Trophoblast cell (in vitro differentiated cells and primary cell): Measurements from ENCODE around the gene CST1.
"Not testable (repeated sequence)": the region's sequence is repeated elsewhere in the genome, so short reads cannot be mapped to it uniquely, and the experiment has no call there.

Experiments
- DNase-seq, 2 donors: peaks; one replicate each; pipeline ENCODE4 v3.0.0-alpha.2; 2016
- H2AFZ ChIP-seq: 2 replicates; pipeline ENCODE4 v1.6.1; 2013; ENCODE audit warnings: low read length, moderate library complexity, mild to moderate bottlenecking; ENCODE audit not compliant: insufficient read depth, poor library complexity
- H2AK5ac ChIP-seq: 2 replicates; pipeline ENCODE4 v1.6.1; 2013; ENCODE audit warnings: mild to moderate bottlenecking, low read length
- H2BK120ac ChIP-seq: 2 replicates; pipeline ENCODE4 v1.6.1; 2013; ENCODE audit warnings: low read length, mild to moderate bottlenecking, moderate library complexity; ENCODE audit not compliant: insufficient read depth, poor library complexity
- H2BK12ac ChIP-seq: 2 replicates; pipeline ENCODE4 v1.6.1; 2013; ENCODE audit warnings: mild to moderate bottlenecking, low read length, moderate library complexity
- H2BK5ac ChIP-seq: 2 replicates; pipeline ENCODE4 v1.6.1; 2013; ENCODE audit warnings: low read length, low read depth, moderate library complexity, mild to moderate bottlenecking; ENCODE audit not compliant: poor library complexity
- H3K14ac ChIP-seq: 2 replicates; pipeline ENCODE4 v1.6.1; 2013; ENCODE audit warnings: mild to moderate bottlenecking, low read length
- H3K18ac ChIP-seq: 2 replicates; pipeline ENCODE4 v1.6.1; 2013; ENCODE audit warnings: mild to moderate bottlenecking, low read length
- H3K23ac ChIP-seq: 2 replicates; pipeline ENCODE4 v1.6.1; 2013; ENCODE audit warnings: low read length
- H3K27ac ChIP-seq: 2 replicates; pipeline ENCODE4 v1.5.1; 2013; ENCODE audit warnings: low read depth, mild to moderate bottlenecking, inconsistent platforms, low read length, moderate library complexity
- H3K27me3 ChIP-seq: 2 replicates; pipeline ENCODE4 v1.6.1; 2013; ENCODE audit warnings: inconsistent platforms, mild to moderate bottlenecking, low read length, moderate library complexity; ENCODE audit not compliant: insufficient read depth
- H3K36me3 ChIP-seq, 2 experiments: 1 replicate in 1 of 2; 2 replicates in 1 of 2; pipeline ENCODE4 v1.6.1; 2013; ENCODE audit warnings: low read length in 2 of 2, mild to moderate bottlenecking in 2 of 2, moderate library complexity in 1 of 2; ENCODE audit not compliant: insufficient read depth in 2 of 2, control insufficient read depth in 1 of 2
- H3K4ac ChIP-seq: 2 replicates; pipeline ENCODE4 v1.6.1; 2013; ENCODE audit warnings: low read depth, mild to moderate bottlenecking, low read length, moderate library complexity
- H3K4me1 ChIP-seq, 2 experiments: 1 replicate in 1 of 2; 2 replicates in 1 of 2; pipeline ENCODE4 v1.6.1; 2013; ENCODE audit warnings: low read length in 2 of 2, mild to moderate bottlenecking in 2 of 2, moderate library complexity in 1 of 2; ENCODE audit not compliant: insufficient read depth in 2 of 2, control insufficient read depth in 1 of 2
- H3K4me2 ChIP-seq: 2 replicates; pipeline ENCODE4 v1.6.1; 2013; ENCODE audit warnings: inconsistent platforms, mild to moderate bottlenecking, low read length, moderate library complexity
- H3K4me3 ChIP-seq: 2 replicates; pipeline ENCODE4 v1.5.1; 2013; ENCODE audit warnings: mild to moderate bottlenecking, low read depth, low read length, inconsistent platforms
- H3K79me1 ChIP-seq: one replicate; pipeline ENCODE4 v1.6.1; 2013; ENCODE audit warnings: low read length
- H3K79me2 ChIP-seq: 2 replicates; pipeline ENCODE4 v1.6.1; 2013; ENCODE audit warnings: low read length, mild to moderate bottlenecking; ENCODE audit not compliant: control insufficient read depth, insufficient read depth, poor library complexity
- H3K9ac ChIP-seq: 2 replicates; pipeline ENCODE4 v1.6.1; 2013; ENCODE audit warnings: mild to moderate bottlenecking, low read length
- H3K9me3 ChIP-seq: 2 replicates; pipeline ENCODE4 v1.6.1; 2013; ENCODE audit warnings: low read depth, mild to moderate bottlenecking, control low read depth, inconsistent platforms, low read length; ENCODE audit not compliant: insufficient read depth
- H4K12ac ChIP-seq: 2 replicates; pipeline ENCODE4 v1.6.1; 2013; ENCODE audit warnings: low read depth, mild to moderate bottlenecking, low read length, moderate library complexity
- H4K8ac ChIP-seq: 2 replicates; pipeline ENCODE4 v1.6.1; 2013; ENCODE audit warnings: low read depth, mild to moderate bottlenecking, low read length, moderate library complexity
- H4K91ac ChIP-seq: one replicate; pipeline ENCODE4 v1.6.1; 2013; ENCODE audit warnings: low read depth, mild to moderate bottlenecking, low read length, moderate library complexity
- WGBS: extraction: QIAGEN DNeasy Blood & Tissue Kit; methylation state at CpG from one replicate; pipeline ENCODE4 v1.1.7; 2013; ENCODE audit warnings: missing lambda C conversion rate; ENCODE audit not compliant: insufficient read length, insufficient coverage; ENCODE audit errors: extremely low coverage; 5-methylcytosine and 5-hydroxymethylcytosine counted together

CST1 gene

DNA sequence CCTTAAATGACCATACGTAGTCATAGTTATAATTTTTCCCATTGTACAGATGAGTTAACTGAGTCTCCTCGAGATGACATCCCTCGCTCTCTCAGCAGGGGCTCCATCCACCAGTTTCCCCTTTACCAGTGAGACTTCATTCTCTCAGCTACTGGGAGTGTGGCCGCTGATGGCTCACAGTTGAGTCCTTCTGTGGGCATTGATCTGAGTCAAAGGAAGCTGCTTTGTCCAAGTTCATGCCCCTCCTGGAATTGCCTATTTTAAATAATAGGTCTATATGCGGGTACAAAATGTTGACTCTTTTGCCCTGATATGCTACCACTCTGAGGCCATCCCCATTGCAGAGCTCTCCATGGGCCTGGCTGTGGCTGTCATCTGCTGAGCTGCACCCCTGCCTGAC is 14.8 kb upstream of the CST1 start:
- H3K9ac ChIP-seq = no peak overlapping the region
- no peaks in the 10 kb centered on the region for H3K79me2 ChIP-seq
- H3K4ac ChIP-seq = no peak overlapping the region
- no peak overlapping the region for H3K23ac ChIP-seq
- no peaks in the 10 kb centered on the region for H3K79me1 ChIP-seq
- H3K14ac ChIP-seq = no peak overlapping the region
- H2BK12ac ChIP-seq = no peak overlapping the region
- no peaks in the 10 kb centered on the region for H3K4me1 ChIP-seq
- no peak overlapping the region for H3K4me2 ChIP-seq
- no peak overlapping the region for H2AK5ac ChIP-seq
- no peak overlapping the region for H2BK120ac ChIP-seq
- H3K27ac ChIP-seq = no peak overlapping the region
- no peak overlapping the region for H4K8ac ChIP-seq
- no peak overlapping the region for H4K12ac ChIP-seq
- no peak overlapping the region for H2BK5ac ChIP-seq
- no peak overlapping the region for H4K91ac ChIP-seq
- no CpG with 5 or more reads among the region's 5 CpGs for WGBS
- H3K4me3 ChIP-seq = no peak overlapping the region
- no peak overlapping the region for H3K18ac ChIP-seq
- no peaks in the 10 kb centered on the region for H3K36me3 ChIP-seq
- no peak overlapping the region for H2AFZ ChIP-seq
- no peak for DNase-seq
- H3K9me3 ChIP-seq = peaks cover 1% of the 10 kb centered on the region
- H3K27me3 ChIP-seq = no peaks in the 10 kb centered on the region

DNA sequence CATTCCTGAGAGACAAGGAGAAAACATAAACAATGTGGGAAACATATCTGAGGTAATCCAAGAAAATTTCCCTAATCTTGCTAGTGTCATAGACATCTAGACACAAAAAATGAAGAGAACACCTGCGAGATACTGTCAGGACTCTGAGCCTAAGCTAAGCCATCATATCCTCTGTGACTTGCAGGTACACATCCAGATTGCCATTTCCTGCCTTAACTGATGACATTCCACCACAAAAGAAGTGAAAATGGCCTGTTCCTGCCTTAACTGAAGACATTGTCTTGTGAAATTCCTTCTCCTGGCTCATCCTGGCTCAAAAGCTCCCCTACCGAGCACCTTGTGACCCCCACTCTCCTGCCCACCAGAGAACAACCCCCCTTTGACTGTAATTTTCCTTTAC is 13.9 kb upstream of the CST1 start:
- not testable (repeated sequence) for H3K9ac ChIP-seq, H3K27ac ChIP-seq, H3K14ac ChIP-seq, H4K8ac ChIP-seq, H3K36me3 ChIP-seq, H3K27me3 ChIP-seq, H2AFZ ChIP-seq, H3K23ac ChIP-seq, H2BK5ac ChIP-seq, H2BK12ac ChIP-seq, H2BK120ac ChIP-seq, DNase-seq, H3K18ac ChIP-seq, H3K79me1 ChIP-seq, H3K79me2 ChIP-seq, H4K12ac ChIP-seq, H3K4me3 ChIP-seq, H3K4me1 ChIP-seq, H2AK5ac ChIP-seq, H3K4ac ChIP-seq, H3K9me3 ChIP-seq, H3K4me2 ChIP-seq, H4K91ac ChIP-seq
- no CpG with 5 or more reads among the region's 2 CpGs for WGBS

DNA sequence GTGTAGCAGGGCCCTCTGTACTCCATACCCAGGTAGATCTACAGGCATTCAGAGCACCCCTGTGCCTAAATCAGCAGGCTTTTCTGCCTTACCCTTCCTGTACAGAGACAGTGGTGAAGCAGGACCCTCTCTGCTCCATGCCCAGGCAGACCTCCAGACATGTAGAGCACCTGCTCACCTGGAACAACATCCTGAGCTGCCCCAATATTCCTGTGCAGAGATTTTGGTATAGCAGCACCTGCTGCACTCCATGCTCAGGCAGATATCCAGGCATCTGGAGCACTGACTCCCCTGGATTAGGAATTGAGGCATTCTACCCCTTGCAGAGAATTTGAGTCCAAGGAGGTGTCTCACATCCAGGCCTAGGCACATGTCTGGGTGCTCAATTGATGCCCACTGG is 12.6 kb upstream of the CST1 start:
- Histone ChIP-seq H3K23ac (no peak overlapping the region), H3K14ac (no peak overlapping the region), H3K79me2 (no peaks in the 10 kb centered on the region), H4K91ac (no peak overlapping the region), H3K27me3 (no peaks in the 10 kb centered on the region), H2BK12ac (no peak overlapping the region), H3K27ac (no peak overlapping the region), H4K8ac (no peak overlapping the region), H3K9me3 (peaks cover 1% of the 10 kb centered on the region), H2BK5ac (no peak overlapping the region), H3K36me3 (no peaks in the 10 kb centered on the region), H3K4ac (no peak overlapping the region), H3K79me1 (no peaks in the 10 kb centered on the region), H3K9ac (no peak overlapping the region), H3K4me2 (no peak overlapping the region), H4K12ac (no peak overlapping the region), H2AFZ (no peak overlapping the region), H3K18ac (no peak overlapping the region), H2AK5ac (no peak overlapping the region), H2BK120ac (no peak overlapping the region), H3K4me3 (no peak overlapping the region), H3K4me1 (no peaks in the 10 kb centered on the region)
- no peak for DNase-seq

DNA sequence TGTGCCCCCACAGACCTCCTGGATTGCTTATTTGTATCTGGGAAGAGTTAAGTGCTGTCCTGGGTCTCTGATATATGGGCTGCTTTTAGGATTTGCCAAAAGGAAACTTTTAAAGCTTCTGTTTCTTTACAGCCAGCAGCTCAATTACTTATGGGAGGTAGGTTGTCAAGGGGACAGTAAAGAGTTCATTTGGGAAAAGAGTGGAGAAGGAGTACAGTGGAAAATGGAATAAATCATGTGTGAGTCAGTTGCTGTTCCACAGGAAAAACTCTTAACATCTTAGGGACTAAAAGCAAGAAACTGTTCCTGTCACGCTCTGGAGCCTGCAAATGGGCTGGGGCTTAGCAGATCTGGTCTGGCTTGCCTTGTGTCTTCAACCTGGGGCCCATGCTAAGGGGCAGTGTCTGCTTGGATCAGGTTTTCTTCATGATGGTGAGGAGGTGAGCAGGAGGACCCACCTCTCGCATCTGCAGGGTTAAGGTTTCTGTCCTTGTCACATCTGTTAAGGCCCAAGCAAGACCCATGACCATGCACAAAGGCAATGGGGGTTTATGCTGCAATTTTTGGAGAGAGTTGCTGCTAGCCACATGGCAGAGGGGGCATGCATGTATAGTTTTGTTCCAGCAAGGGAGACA is 8.7 kb upstream of the CST1 start:
- no peak overlapping the region for H3K27ac ChIP-seq
- DNase-seq = no peak
- no peak overlapping the region for H4K12ac ChIP-seq
- H3K14ac ChIP-seq = no peak overlapping the region
- no peaks in the 10 kb centered on the region for H3K9me3 ChIP-seq
- no peak overlapping the region for H3K4me2 ChIP-seq
- no peak overlapping the region for H3K4me3 ChIP-seq
- H3K18ac ChIP-seq = no peak overlapping the region
- H2BK12ac ChIP-seq = no peak overlapping the region
- H4K91ac ChIP-seq = no peak overlapping the region
- no peaks in the 10 kb centered on the region for H3K36me3 ChIP-seq
- no peak overlapping the region for H4K8ac ChIP-seq
- H3K9ac ChIP-seq = peak overlapping the region; percentile 18
- H2BK5ac ChIP-seq = no peak overlapping the region
- no peaks in the 10 kb centered on the region for H3K79me1 ChIP-seq
- WGBS = no CpG with 5 or more reads among the region's 2 CpGs
- H3K27me3 ChIP-seq = no peaks in the 10 kb centered on the region
- no peak overlapping the region for H2AFZ ChIP-seq
- H3K79me2 ChIP-seq = no peaks in the 10 kb centered on the region
- no peak overlapping the region for H2AK5ac ChIP-seq
- peaks cover 0 to 5% of the 10 kb centered on the region in 2 experiments for H3K4me1 ChIP-seq
- no peak overlapping the region for H2BK120ac ChIP-seq
- H3K4ac ChIP-seq = no peak overlapping the region
- H3K23ac ChIP-seq = no peak overlapping the region
